RWPE1 (cell line): ENCODE measurements around the gene PSMB2.

Experiments used
- CTCF ChIA-PET: fragments of 350-600 bp; sonication (Branson Sonifier 250); formaldehyde crosslinking; extraction: SDS; loops from one replicate; lab custom pipeline; 2021; lab: Yijun Ruan, JAX
- POLR2A ChIA-PET: fragments of 400-600 bp; formaldehyde crosslinking; extraction: SDS; loops from one replicate; lab custom pipeline; 2020; ENCODE audit warnings: antibody characterized with exemption; ENCODE audit not compliant: low non-redundant PET; lab: Yijun Ruan, JAX
- DNase-seq: peaks from one replicate; pipeline ENCODE4 v3.0.0; 2012; ENCODE audit warnings: low spot score
- H3K27ac ChIP-seq: fragments of 450-650 bp; 2 replicates; pipeline ENCODE4 v1.5.1; 2017
- CTCF ChIP-seq: fragments of 450-650 bp; conservative IDR thresholded peaks from 2 replicates; pipeline ENCODE4 v1.5.1; 2017; ENCODE audit warnings: low read depth, mild to moderate bottlenecking

The PSMB2 gene

DNA sequence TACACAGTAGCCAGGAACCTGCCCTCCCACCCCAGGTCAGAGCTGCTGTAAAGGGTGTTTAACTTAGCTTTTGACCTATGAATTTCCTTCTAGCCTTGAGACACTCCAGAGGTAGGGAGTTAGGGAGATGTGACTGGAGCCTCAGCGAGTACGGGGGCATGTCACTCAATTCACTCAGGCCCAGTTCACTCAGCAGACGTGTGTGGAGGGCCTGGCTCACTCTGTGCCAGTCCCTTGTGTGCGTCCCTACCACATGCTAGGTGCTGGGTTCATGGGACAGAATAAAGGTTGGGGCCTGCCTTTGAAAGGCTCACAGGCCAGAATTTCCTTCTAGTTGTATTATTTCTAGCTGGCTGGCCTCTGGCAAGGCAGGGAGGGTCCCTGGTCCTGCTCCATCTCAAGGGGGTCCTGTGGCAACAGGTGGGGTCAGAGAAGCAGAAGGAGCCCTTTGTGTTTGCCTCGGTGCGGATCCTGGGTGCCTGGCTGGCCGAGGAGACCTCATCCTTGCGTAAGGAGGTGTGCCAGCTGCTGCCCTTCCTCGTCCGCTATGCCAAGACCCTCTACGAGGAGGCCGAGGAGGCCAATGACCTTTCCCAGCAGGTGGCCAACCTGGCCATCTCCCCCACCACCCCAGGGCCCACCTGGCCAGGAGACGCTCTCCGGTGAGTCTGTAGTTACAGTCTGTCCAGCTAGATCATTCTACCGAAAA, 79.2 kb downstream of the PSMB2 start:
- POLR2A ChIA-PET, result interaction anchor here (0.5 kb wide), 1 partner anchor 352 kb away, joined by 8 read pairs; no protein-coding TSS in a partner anchor
- no peak for DNase-seq
- H3K27ac ChIP-seq, result peak overlapping the region; percentile 93; the same call in 1 of the 2 replicates
- CTCF ChIA-PET, result interaction anchor here (1.2 kb wide), 1 partner anchor 110 kb away, joined by 5 read pairs; no protein-coding TSS in a partner anchor
- TF ChIP-seq CTCF, result no peak

DNA sequence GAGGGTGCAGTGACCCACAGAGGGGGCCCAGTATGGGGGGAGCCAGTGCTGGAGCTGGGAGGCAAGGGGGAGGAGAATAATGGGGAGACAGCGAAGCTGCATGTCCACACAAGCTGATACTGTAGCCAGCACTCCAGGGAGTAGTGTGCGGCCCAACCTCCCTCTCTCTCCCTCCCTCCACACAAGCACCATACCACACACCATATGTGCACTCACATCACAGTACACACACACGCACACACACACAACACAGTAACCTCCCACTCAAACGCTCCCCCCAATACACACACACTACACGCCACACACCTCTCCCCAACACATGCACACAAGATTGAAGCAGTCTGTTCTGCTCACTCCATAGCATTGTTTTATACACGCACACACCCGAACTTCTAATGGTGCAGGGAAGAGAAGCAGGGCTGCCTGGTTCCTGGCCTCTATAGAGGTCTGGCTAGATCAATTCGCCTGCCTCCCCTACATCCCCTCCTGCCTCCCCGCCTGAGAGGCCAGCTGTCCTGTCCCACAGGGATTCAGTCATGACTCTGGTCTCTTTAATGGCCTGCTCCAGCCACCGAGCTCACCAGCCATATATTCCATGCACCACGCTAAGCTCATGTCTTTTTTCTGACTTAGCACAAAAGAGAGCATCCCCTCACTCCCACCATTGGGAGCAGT, 79.9 kb downstream of the PSMB2 start:
- CTCF ChIA-PET, result interaction anchor here (0.5 to 1.4 kb wide), 4 partner anchors 8 to 180 kb away, joined by 3 to 5 read pairs (median 4); no protein-coding TSS in a partner anchor
- peak overlapping the region; percentile 93 for H3K27ac ChIP-seq
- TF ChIP-seq CTCF, result no peak
- DNase-seq, result no peak
- POLR2A ChIA-PET, result no interaction called here

- CTCF ChIA-PET, result interaction anchor here (0.5 to 1.4 kb wide), 4 partner anchors 9 to 181 kb away, joined by 3 to 5 read pairs (median 4); no protein-coding TSS in a partner anchor
- no peak for TF ChIP-seq CTCF
- DNase-seq, result no peak
- POLR2A ChIA-PET, result interaction anchor here (0.5 to 0.6 kb wide), 2 partner anchors 145 to 153 kb away, joined by 3 read pairs; no protein-coding TSS in a partner anchor
- peak overlapping the region; percentile 93 for H3K27ac ChIP-seq
These were observed 80.8 kb downstream of the PSMB2 start for GRCh38 chr1:35560256-35561225.

GRCh38 chr1:35559317-35559944, 81.9 kb downstream of the PSMB2 start:
- ChIA-PET CTCF (interaction anchor here (1.0 kb wide), 1 partner anchor 108 kb away, joined by 3 read pairs; no protein-coding TSS in a partner anchor), POLR2A (no interaction called here)
- no peak for TF ChIP-seq CTCF
- H3K27ac ChIP-seq, result peak overlapping the region; percentile 93
- no peak for DNase-seq

DNA sequence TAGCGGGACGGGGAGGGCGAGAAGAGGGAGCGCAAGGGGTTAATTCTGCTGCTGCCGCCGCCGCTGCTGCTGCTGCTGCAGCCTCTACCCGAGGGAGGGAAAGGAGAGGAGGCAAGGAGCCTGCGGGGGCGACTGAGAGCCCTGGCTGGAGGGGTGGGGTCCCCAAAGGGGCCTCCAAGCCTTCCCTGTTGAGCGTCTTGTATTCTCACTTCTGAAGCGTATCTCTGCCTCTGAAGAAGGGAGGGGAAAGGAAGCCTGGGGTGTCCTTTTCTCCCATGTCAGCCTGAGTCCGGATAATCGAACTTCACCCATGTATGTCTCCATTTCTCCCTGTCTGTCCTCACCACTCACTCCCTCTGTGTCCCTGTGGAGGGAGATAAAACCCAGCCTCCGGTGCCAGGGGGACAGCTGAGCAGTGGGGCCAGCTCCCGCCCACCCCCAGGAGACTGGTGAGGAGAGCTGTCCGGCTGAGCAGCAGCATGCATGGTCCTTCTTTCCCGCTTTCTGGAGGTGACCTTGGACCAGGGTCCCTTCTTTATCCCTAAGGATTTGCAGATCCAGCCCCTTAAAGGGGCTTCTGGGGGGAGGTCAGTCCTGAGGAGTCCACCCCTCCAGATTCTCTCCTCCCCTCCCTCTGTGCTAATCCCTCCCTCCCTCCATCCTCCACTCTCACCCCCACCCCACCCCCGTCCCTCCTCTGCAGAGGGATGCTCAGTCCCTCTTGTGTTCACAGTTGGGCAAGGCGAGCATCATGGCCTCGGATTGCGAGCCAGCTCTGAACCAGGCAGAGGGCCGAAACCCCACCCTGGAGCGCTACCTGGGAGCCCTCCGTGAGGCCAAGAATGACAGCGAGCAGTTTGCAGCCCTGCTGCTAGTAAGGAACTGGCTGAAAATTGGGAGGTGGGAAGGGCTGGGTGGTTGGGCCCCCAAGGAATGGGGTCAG, 82.7 kb downstream of the PSMB2 start:
- no peak for DNase-seq
- ChIA-PET POLR2A (no interaction called here), CTCF (interaction anchor here (1.0 kb wide), 1 partner anchor 108 kb away, joined by 3 read pairs; no protein-coding TSS in a partner anchor)
- H3K27ac ChIP-seq, result peak overlapping the region; percentile 93
- no peak for TF ChIP-seq CTCF
